Ovary (tissue), 3 donors: ENCODE measurements around the gene TGM2.

Experiments
- CTCF ChIP-seq, 3 donors: fragments of 450-650 bp in 2 of 3; fragments of 200-600 bp in 1 of 3; IDR thresholded peaks; one replicate each; pipeline versions ENCODE4 v1.5.1 to v1.8.0; 2016 to 2022; ENCODE audit warnings: antibody characterized with exemption in 3 of 3, mild to moderate bottlenecking in 1 of 3
- EP300 ChIP-seq: sonication (generic); formaldehyde crosslinking; IDR thresholded peaks from one replicate; pipeline ENCODE4 v1.6.1; 2017; ENCODE audit warnings: antibody characterized with exemption
- POLR2A ChIP-seq: fragments of 450-650 bp; IDR thresholded peaks from one replicate; pipeline ENCODE4 v1.6.1; 2017; ENCODE audit warnings: antibody characterized with exemption, mild to moderate bottlenecking, moderate library complexity
- donor health status: DM: no; HTN: no; CAD: no.

- TF ChIP-seq CTCF (IDR thresholded peaks at IDR 0.05), result no peak
- no peak for TF ChIP-seq POLR2A
- no peak for TF ChIP-seq EP300
These were observed 36.3 kb upstream of the TGM2 start for GRCh38 chr20:38201356-38201755.
